Measurements from ENCODE around the gene ADCY2. TPM values are rescaled to one million over a fixed set of nuclear protein-coding genes. Genes with fewer than 3 reads are reported as not detected.
"Not testable (repeated sequence)": the region's sequence is repeated elsewhere in the genome, so short reads cannot be mapped to it uniquely, and the experiment has no call there.

ADCY2 gene
- total and polyA plus RNA-seq, 7 experiments from 2014 or later: not detected

- H3K4me3 Mint-ChIP-seq: no peak overlapping the region
- peaks cover 0 to 12% (median 0%) of the 10 kb centered on the region in 11 donors for H3K9me3 Mint-ChIP-seq
- POLR2A ChIA-PET: no interaction called here
- no peaks in the 10 kb centered on the region for H3K36me3 Mint-ChIP-seq
- no peaks in the 10 kb centered on the region for H3K9me3 ChIP-seq (ENCODE audit: control insufficient read depth in 2 of 3, low read length in 3 of 3)
- H3K27me3 ChIP-seq (ENCODE audit: control insufficient read depth in 2 of 2, insufficient read depth in 2 of 2, low read length in 2 of 2): no peaks in the 10 kb centered on the region
- CTCF ChIA-PET: no interaction called here
- no peaks in the 10 kb centered on the region for H3K4me1 Mint-ChIP-seq
- no peaks in the 10 kb centered on the region for H3K36me3 ChIP-seq (ENCODE audit: control insufficient read depth in 2 of 3, insufficient read depth in 3 of 3, low read length in 3 of 3)
- H3K4me3 ChIP-seq (ENCODE audit: low read length): no peak overlapping the region
- H3K27ac Mint-ChIP-seq: no peak overlapping the region
- no peak for ATAC-seq
- no peak for DNase-seq
- no peaks in the 10 kb centered on the region for H3K4me1 ChIP-seq (ENCODE audit: control insufficient read depth in 2 of 2, insufficient read depth in 2 of 2, low read length in 2 of 2)
- H3K27me3 Mint-ChIP-seq: peaks cover 0 to 34% (median 11%) of the 10 kb centered on the region in 5 donors
- intact Hi-C loops (cut with micrococcal nuclease): no loop called here
- no peak overlapping the region for H3K27ac ChIP-seq (ENCODE audit: low read depth, low read length)
Observed at GRCh38 chr5:7420510-7421280, 24.8 kb downstream of the ADCY2 start.

- DNase-seq (no peak), ATAC-seq (no peak)
- no peak overlapping the region for H3K4me3 Mint-ChIP-seq
- no peaks in the 10 kb centered on the region for H3K9me3 ChIP-seq (ENCODE audit: control insufficient read depth in 2 of 3, low read length in 3 of 3)
- no peaks in the 10 kb centered on the region for H3K4me1 Mint-ChIP-seq
- ChIA-PET CTCF (no interaction called here), POLR2A (no interaction called here)
- H3K27me3 Mint-ChIP-seq: peaks cover 0 to 34% (median 11%) of the 10 kb centered on the region in 5 donors
- H3K36me3 Mint-ChIP-seq: no peaks in the 10 kb centered on the region
- intact Hi-C loops (cut with micrococcal nuclease): no loop called here
- H3K27ac ChIP-seq (ENCODE audit: low read depth, low read length): no peak overlapping the region
- H3K4me1 ChIP-seq (ENCODE audit: control insufficient read depth in 2 of 2, insufficient read depth in 2 of 2, low read length in 2 of 2): no peaks in the 10 kb centered on the region
- H3K9me3 Mint-ChIP-seq: peaks cover 0 to 17% (median 0%) of the 10 kb centered on the region in 11 donors
- H3K4me3 ChIP-seq (ENCODE audit: low read length): no peak overlapping the region
- no peaks in the 10 kb centered on the region for H3K27me3 ChIP-seq (ENCODE audit: control insufficient read depth in 2 of 2, insufficient read depth in 2 of 2, low read length in 2 of 2)
- H3K36me3 ChIP-seq (ENCODE audit: control insufficient read depth in 2 of 3, insufficient read depth in 3 of 3, low read length in 3 of 3): no peaks in the 10 kb centered on the region
- no peak overlapping the region for H3K27ac Mint-ChIP-seq
Observed at GRCh38 chr5:7422316-7423106, 26.6 kb downstream of the ADCY2 start.

- H3K4me3 Mint-ChIP-seq; POLR2A ChIA-PET; H3K4me1 ChIP-seq (ENCODE audit: control insufficient read depth in 2 of 2, insufficient read depth in 2 of 2, low read length in 2 of 2); ATAC-seq; CTCF ChIA-PET; H3K27ac ChIP-seq (ENCODE audit: low read depth, low read length); H3K27ac Mint-ChIP-seq; DNase-seq; intact Hi-C loops (cut with micrococcal nuclease); H3K27me3 ChIP-seq (ENCODE audit: control insufficient read depth in 2 of 2, insufficient read depth in 2 of 2, low read length in 2 of 2); H3K4me3 ChIP-seq (ENCODE audit: low read length); H3K36me3 Mint-ChIP-seq; H3K4me1 Mint-ChIP-seq; H3K9me3 ChIP-seq (ENCODE audit: control insufficient read depth in 2 of 3, low read length in 3 of 3); H3K36me3 ChIP-seq (ENCODE audit: control insufficient read depth in 2 of 3, insufficient read depth in 3 of 3, low read length in 3 of 3): not testable (repeated sequence)
- peaks cover under 1 to 34% (median 11%) of the 10 kb centered on the region in 5 donors for H3K27me3 Mint-ChIP-seq
- peaks cover 0 to 17% (median 0%) of the 10 kb centered on the region in 11 donors for H3K9me3 Mint-ChIP-seq
Observed at GRCh38 chr5:7423231-7423630, 27.3 kb downstream of the ADCY2 start.

GRCh38 chr5:7425830-7426229 lies 29.9 kb downstream of the ADCY2 start:
- Histone ChIP-seq H3K9me3 (ENCODE audit: control insufficient read depth in 2 of 3, low read length in 3 of 3) (no peaks in the 10 kb centered on the region), H3K27ac (ENCODE audit: low read depth, low read length) (no peak overlapping the region), H3K4me1 (ENCODE audit: control insufficient read depth in 2 of 2, insufficient read depth in 2 of 2, low read length in 2 of 2) (no peaks in the 10 kb centered on the region), H3K4me3 (ENCODE audit: low read length) (no peak overlapping the region), H3K27me3 (ENCODE audit: control insufficient read depth in 2 of 2, insufficient read depth in 2 of 2, low read length in 2 of 2) (no peaks in the 10 kb centered on the region), H3K36me3 (ENCODE audit: control insufficient read depth in 2 of 3, insufficient read depth in 3 of 3, low read length in 3 of 3) (no peaks in the 10 kb centered on the region)
- H3K9me3 Mint-ChIP-seq: peaks cover 0 to 12% (median 0%) of the 10 kb centered on the region in 11 donors
- no peaks in the 10 kb centered on the region for H3K4me1 Mint-ChIP-seq
- intact Hi-C loops (cut with micrococcal nuclease): no loop called here
- ChIA-PET CTCF (no interaction called here), POLR2A (no interaction called here)
- H3K4me3 Mint-ChIP-seq: no peak overlapping the region
- H3K36me3 Mint-ChIP-seq: no peaks in the 10 kb centered on the region
- ATAC-seq: no peak
- peaks cover 2 to 13% (median 7%) of the 10 kb centered on the region in 5 donors for H3K27me3 Mint-ChIP-seq
- no peak for DNase-seq
- no peak overlapping the region for H3K27ac Mint-ChIP-seq

DNA sequence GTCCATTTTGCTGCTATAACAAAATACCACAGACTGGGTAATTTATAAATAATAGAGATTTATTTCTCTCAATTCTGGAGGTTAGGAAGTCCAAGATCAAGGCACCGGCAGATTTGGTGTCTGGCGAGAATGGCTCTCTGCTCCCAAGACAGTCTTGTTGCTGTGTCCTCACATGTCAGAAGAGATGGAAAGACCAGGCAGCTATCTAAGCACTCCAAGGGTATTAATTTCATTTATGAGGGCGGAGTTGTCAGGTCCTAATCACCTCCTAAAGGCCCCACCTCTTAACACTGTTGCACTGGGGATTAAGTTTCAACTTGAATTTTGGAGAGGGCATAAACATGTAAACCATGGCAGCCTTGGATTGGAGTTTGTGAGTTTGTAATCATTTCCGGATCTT lies 30.3 kb downstream of the ADCY2 start:
- H3K27ac Mint-ChIP-seq: no peak overlapping the region
- H3K27me3 Mint-ChIP-seq: peaks cover 0 to 10% (median 3%) of the 10 kb centered on the region in 5 donors
- H3K4me3 Mint-ChIP-seq: no peak overlapping the region
- Histone ChIP-seq H3K9me3 (ENCODE audit: control insufficient read depth in 2 of 3, low read length in 3 of 3) (no peaks in the 10 kb centered on the region), H3K4me3 (ENCODE audit: low read length) (no peak overlapping the region), H3K4me1 (ENCODE audit: control insufficient read depth in 2 of 2, insufficient read depth in 2 of 2, low read length in 2 of 2) (no peaks in the 10 kb centered on the region), H3K27me3 (ENCODE audit: control insufficient read depth in 2 of 2, insufficient read depth in 2 of 2, low read length in 2 of 2) (no peaks in the 10 kb centered on the region), H3K27ac (ENCODE audit: low read depth, low read length) (no peak overlapping the region), H3K36me3 (ENCODE audit: control insufficient read depth in 2 of 3, insufficient read depth in 3 of 3, low read length in 3 of 3) (no peaks in the 10 kb centered on the region)
- ATAC-seq (no peak), DNase-seq (no peak)
- CTCF ChIA-PET: no interaction called here
- peaks cover 0 to 11% (median 0%) of the 10 kb centered on the region in 11 donors for H3K9me3 Mint-ChIP-seq
- intact Hi-C loops (cut with micrococcal nuclease): no loop called here
- no peaks in the 10 kb centered on the region for H3K36me3 Mint-ChIP-seq
- H3K4me1 Mint-ChIP-seq: no peaks in the 10 kb centered on the region
- POLR2A ChIA-PET: no interaction called here

- CTCF ChIA-PET: no interaction called here
- Histone ChIP-seq H3K9me3 (ENCODE audit: control insufficient read depth in 2 of 3, low read length in 3 of 3) (no peaks in the 10 kb centered on the region), H3K27ac (ENCODE audit: low read depth, low read length) (no peak overlapping the region), H3K4me1 (ENCODE audit: control insufficient read depth in 2 of 2, insufficient read depth in 2 of 2, low read length in 2 of 2) (no peaks in the 10 kb centered on the region), H3K36me3 (ENCODE audit: control insufficient read depth in 2 of 3, insufficient read depth in 3 of 3, low read length in 3 of 3) (no peaks in the 10 kb centered on the region), H3K4me3 (ENCODE audit: low read length) (no peak overlapping the region), H3K27me3 (ENCODE audit: control insufficient read depth in 2 of 2, insufficient read depth in 2 of 2, low read length in 2 of 2) (no peaks in the 10 kb centered on the region)
- POLR2A ChIA-PET: no interaction called here
- H3K9me3 Mint-ChIP-seq: peaks cover 0 to 10% (median 2%) of the 10 kb centered on the region in 11 donors
- H3K27ac Mint-ChIP-seq: no peak overlapping the region
- H3K4me3 Mint-ChIP-seq: no peak overlapping the region
- ATAC-seq (no peak), DNase-seq (no peak)
- intact Hi-C loops (cut with micrococcal nuclease): no loop called here
- no peaks in the 10 kb centered on the region for H3K27me3 Mint-ChIP-seq
- no peaks in the 10 kb centered on the region for H3K4me1 Mint-ChIP-seq
- no peaks in the 10 kb centered on the region for H3K36me3 Mint-ChIP-seq
Observed at GRCh38 chr5:7434914-7435313, 39.0 kb downstream of the ADCY2 start.

All from naive thymus-derived CD4-positive, alpha-beta T cell (primary cell).